T-helper 2 cell (primary cell): ENCODE measurements around the gene ARF4.
"Not testable (repeated sequence)": the region's sequence is repeated elsewhere in the genome, so short reads cannot be mapped to it uniquely, and the experiment has no call there.

Experiments used
- DNase-seq, 5 experiments: peaks; one replicate each; pipeline versions ENCODE4 v3.0.0 to v3.0.0-alpha.2; 2012 to 2022
- total RNA-seq, 2 donors: gene quantifications; one replicate each; lab custom pipeline; 2026; lab: John Stamatoyannopoulos, UW

Gene ARF4
- total RNA-seq = 84.5 to 120 reads per million in 2 donors

GRCh38 chr3:57597127-57597923 lies at the start of gene ARF4:
ARF4 (minus strand) TSS chr3:57597344; CDS start chr3:57597140, 204 bp downstream.
- peak; percentile 98 to 100 (median 99) for DNase-seq

GRCh38 chr3:57646723-57647122 lies 49.6 kb upstream of the ARF4 start:
- no peak for DNase-seq

GRCh38 chr3:57644740-57645139 lies 47.6 kb upstream of the ARF4 start:
- no peak for DNase-seq

GRCh38 chr3:57637391-57637790 lies 40.2 kb upstream of the ARF4 start:
- DNase-seq = no peak

- not testable (repeated sequence) for DNase-seq
Observed at GRCh38 chr3:57634259-57634658, 37.1 kb upstream of the ARF4 start.

- no peak for DNase-seq
Observed at GRCh38 chr3:57627976-57628375, 30.8 kb upstream of the ARF4 start.

- no peak for DNase-seq
Observed at GRCh38 chr3:57624801-57625200, 27.7 kb upstream of the ARF4 start.

GRCh38 chr3:57622362-57622761 lies 25.2 kb upstream of the ARF4 start:
- no peak for DNase-seq

- no peak for DNase-seq
Observed at GRCh38 chr3:57617739-57618138, 20.6 kb upstream of the ARF4 start.

GRCh38 chr3:57616233-57616632 lies 19.1 kb upstream of the ARF4 start:
- DNase-seq = no peak

- not testable (repeated sequence) for DNase-seq
Observed at GRCh38 chr3:57611870-57612269, 14.7 kb upstream of the ARF4 start.

GRCh38 chr3:57605683-57606082 lies 8.5 kb upstream of the ARF4 start:
- no peak for DNase-seq

- DNase-seq = no peak
Observed at GRCh38 chr3:57604971-57605370, 7.8 kb upstream of the ARF4 start.

GRCh38 chr3:57600195-57600594 lies 3.1 kb upstream of the ARF4 start:
- DNase-seq = no peak

GRCh38 chr3:57598765-57599360 lies 1.7 kb upstream of the ARF4 start:
- DNase-seq = peak in 1 of 5 experiments; percentile 10

- DNase-seq = peak; percentile 31 to 76 (median 57)
Observed at GRCh38 chr3:57596495-57597126, 533 bp downstream of the ARF4 start.

GRCh38 chr3:57594576-57594975 lies 2.6 kb downstream of the ARF4 start:
- DNase-seq = no peak

- DNase-seq = no peak
Observed at GRCh38 chr3:57594144-57594543, 3.0 kb downstream of the ARF4 start.

- no peak for DNase-seq
Observed at GRCh38 chr3:57592306-57592705, 4.8 kb downstream of the ARF4 start.

GRCh38 chr3:57587905-57588304 lies 9.2 kb downstream of the ARF4 start:
- no peak for DNase-seq

GRCh38 chr3:57586778-57587177 lies 10.4 kb downstream of the ARF4 start:
- DNase-seq = peak in 1 of 5 experiments; percentile 27

- no peak for DNase-seq
Observed at GRCh38 chr3:57583544-57583943, 13.6 kb downstream of the ARF4 start.

- peak in 1 of 5 experiments; percentile 45 for DNase-seq
Observed at GRCh38 chr3:57582474-57583168, 14.5 kb downstream of the ARF4 start.
